Right atrium auricular region (tissue), 2 donors: ENCODE data around the gene UPK3A. TPM values are rescaled to one million over a fixed set of nuclear protein-coding genes. Genes with fewer than 3 reads are reported as not detected.
A peak's percentile ranks its signal among the peaks of the same experiment; 100 is the strongest.

Experiments used
- DNase-seq: peaks from one replicate; pipeline ENCODE4 v3.0.0-alpha.2; 2019; ENCODE audit warnings: low spot score
- H3K27ac ChIP-seq, 2 donors: fragments of 200-600 bp; sonication (generic); 1 replicate in 1 of 2; 2 replicates in 1 of 2; pipeline ENCODE4 v1.5.1; 2016 to 2019
- H3K27me3 ChIP-seq, 2 donors: fragments of 200-600 bp; sonication (generic); one replicate each; pipeline versions ENCODE4 v1.5.1 to v1.6.0; 2017 to 2019
- H3K36me3 ChIP-seq: fragments of 200-600 bp; sonication (generic); one replicate; pipeline ENCODE4 v1.5.1; 2016
- H3K4me1 ChIP-seq, 2 donors: fragments of 200-600 bp; sonication (generic); one replicate each; pipeline versions ENCODE4 v1.5.1 to v1.6.0; 2017 to 2019
- H3K4me3 ChIP-seq, 2 donors: fragments of 200-600 bp; sonication (generic); 1 replicate in 1 of 2; 2 replicates in 1 of 2; pipeline ENCODE4 v1.5.1; 2017 to 2019; ENCODE audit warnings: mild to moderate bottlenecking in 1 of 2, moderate library complexity in 1 of 2
- H3K9me3 ChIP-seq, 2 donors: fragments of 200-600 bp; sonication (generic); one replicate each; pipeline ENCODE4 v1.5.1; 2019
- total RNA-seq, 2 donors: library from RNA; depleted of rRNA; stranded (reverse); fragments of >200 nt; gene quantifications; one replicate each; pipeline ENCODE4 v1.1.0, GENCODE V29; 2016
- TF ChIP-seq, protein P1 (sequence below), 2 donors: fragments of 200-600 bp; sonication (generic); IDR thresholded peaks; one replicate each; pipeline ENCODE4 v1.5.1; 2019; ENCODE audit warnings: antibody characterized with exemption in 2 of 2

Gene UPK3A
- total RNA-seq, 2 donors from 2014 or later, result not detected

GRCh38 chr22:45262195-45262930 lies 22.4 kb upstream of the UPK3A start:
- Histone ChIP-seq H3K4me1 (peaks cover 0 to 14% of the 10 kb centered on the region in 2 donors), H3K9me3 (no peaks in the 10 kb centered on the region), H3K4me3 (no peak overlapping the region), H3K36me3 (no peaks in the 10 kb centered on the region), H3K27ac (no peak overlapping the region), H3K27me3 (no peaks in the 10 kb centered on the region)
- DNase-seq, result no peak
- TF ChIP-seq, protein P1, sequence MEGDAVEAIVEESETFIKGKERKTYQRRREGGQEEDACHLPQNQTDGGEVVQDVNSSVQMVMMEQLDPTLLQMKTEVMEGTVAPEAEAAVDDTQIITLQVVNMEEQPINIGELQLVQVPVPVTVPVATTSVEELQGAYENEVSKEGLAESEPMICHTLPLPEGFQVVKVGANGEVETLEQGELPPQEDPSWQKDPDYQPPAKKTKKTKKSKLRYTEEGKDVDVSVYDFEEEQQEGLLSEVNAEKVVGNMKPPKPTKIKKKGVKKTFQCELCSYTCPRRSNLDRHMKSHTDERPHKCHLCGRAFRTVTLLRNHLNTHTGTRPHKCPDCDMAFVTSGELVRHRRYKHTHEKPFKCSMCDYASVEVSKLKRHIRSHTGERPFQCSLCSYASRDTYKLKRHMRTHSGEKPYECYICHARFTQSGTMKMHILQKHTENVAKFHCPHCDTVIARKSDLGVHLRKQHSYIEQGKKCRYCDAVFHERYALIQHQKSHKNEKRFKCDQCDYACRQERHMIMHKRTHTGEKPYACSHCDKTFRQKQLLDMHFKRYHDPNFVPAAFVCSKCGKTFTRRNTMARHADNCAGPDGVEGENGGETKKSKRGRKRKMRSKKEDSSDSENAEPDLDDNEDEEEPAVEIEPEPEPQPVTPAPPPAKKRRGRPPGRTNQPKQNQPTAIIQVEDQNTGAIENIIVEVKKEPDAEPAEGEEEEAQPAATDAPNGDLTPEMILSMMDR (IDR thresholded peaks at IDR 0.05), result no peak

DNA sequence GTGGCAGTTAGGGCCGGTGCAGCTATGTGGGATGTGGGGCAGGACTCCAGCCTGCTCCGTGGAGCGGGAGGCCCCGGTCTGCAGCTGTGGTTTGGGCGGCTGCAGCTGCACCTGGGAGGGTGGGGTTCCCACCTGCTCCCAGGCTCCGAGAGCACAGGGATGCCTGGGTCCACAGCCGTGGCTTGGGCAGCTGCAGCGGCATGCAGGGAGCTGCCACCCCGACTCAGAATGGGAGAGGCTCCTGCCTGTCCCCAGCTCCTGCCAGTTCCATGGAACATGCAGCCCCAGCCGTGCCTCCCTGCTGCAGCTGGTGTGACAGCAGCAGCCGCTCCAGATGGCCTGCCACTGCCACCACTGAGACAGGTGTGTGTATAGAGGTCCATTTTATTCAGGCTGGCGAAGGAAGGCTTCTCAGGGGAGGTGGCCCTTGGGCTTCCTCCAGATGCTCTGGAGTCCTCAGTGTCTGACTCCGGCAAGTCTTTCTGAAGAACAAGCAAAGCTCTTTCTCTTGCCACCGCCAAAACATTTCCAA lies 21.8 kb upstream of the UPK3A start:
- Histone ChIP-seq H3K4me1 (peaks cover 0 to 16% of the 10 kb centered on the region in 2 donors), H3K27me3 (no peaks in the 10 kb centered on the region), H3K4me3 (no peak overlapping the region), H3K27ac (no peak overlapping the region), H3K9me3 (no peaks in the 10 kb centered on the region), H3K36me3 (no peaks in the 10 kb centered on the region)
- TF ChIP-seq, protein P1 (IDR thresholded peaks at IDR 0.05), result no peak
- no peak for DNase-seq

- Histone ChIP-seq H3K36me3 (no peaks in the 10 kb centered on the region), H3K4me3 (no peak overlapping the region), H3K9me3 (no peaks in the 10 kb centered on the region), H3K27me3 (no peaks in the 10 kb centered on the region), H3K27ac (peak overlapping the region in 1 of 2 donors; percentile 36), H3K4me1 (peaks cover 0 to 23% of the 10 kb centered on the region in 2 donors)
- TF ChIP-seq, protein P1 (IDR thresholded peaks at IDR 0.05), result peak; percentile 50 to 81
- DNase-seq, result peak; percentile 88
These were observed 21.1 kb upstream of the UPK3A start for GRCh38 chr22:45263463-45264269.

- Histone ChIP-seq H3K4me1 (peaks cover 0 to 35% of the 10 kb centered on the region in 2 donors), H3K27ac (no peak overlapping the region), H3K36me3 (no peaks in the 10 kb centered on the region), H3K27me3 (no peaks in the 10 kb centered on the region), H3K4me3 (no peak overlapping the region), H3K9me3 (no peaks in the 10 kb centered on the region)
- TF ChIP-seq, protein P1 (IDR thresholded peaks at IDR 0.05), result no peak
- no peak for DNase-seq
These were observed 19.2 kb upstream of the UPK3A start for GRCh38 chr22:45265535-45265934.

GRCh38 chr22:45268167-45268957 lies 16.4 kb upstream of the UPK3A start:
- DNase-seq, result no peak
- Histone ChIP-seq H3K4me1 (peaks cover 0 to 49% of the 10 kb centered on the region in 2 donors), H3K27ac (peak overlapping the region in 1 of 2 donors; percentile 27)

More at GRCh38 chr22:45268167-45268957, 16.4 kb upstream of the UPK3A start:
- TF ChIP-seq, protein P1 (IDR thresholded peaks at IDR 0.05), result no peak
- Histone ChIP-seq H3K4me3 (peak overlapping the region; percentile 47 to 59), H3K9me3 (no peaks in the 10 kb centered on the region), H3K27me3 (no peaks in the 10 kb centered on the region), H3K36me3 (no peaks in the 10 kb centered on the region)
